ENCODE data around the gene MSANTD1. TPM values are rescaled to one million over a fixed set of nuclear protein-coding genes. Genes with fewer than 3 reads are reported as not detected.
A peak's percentile ranks its signal among the peaks of the same experiment; 100 is the strongest.

MSANTD1 gene
- total RNA-seq, 4 donors from 2014 or later, result 2.0 to 4.9 (median 2.4) TPM

DNA sequence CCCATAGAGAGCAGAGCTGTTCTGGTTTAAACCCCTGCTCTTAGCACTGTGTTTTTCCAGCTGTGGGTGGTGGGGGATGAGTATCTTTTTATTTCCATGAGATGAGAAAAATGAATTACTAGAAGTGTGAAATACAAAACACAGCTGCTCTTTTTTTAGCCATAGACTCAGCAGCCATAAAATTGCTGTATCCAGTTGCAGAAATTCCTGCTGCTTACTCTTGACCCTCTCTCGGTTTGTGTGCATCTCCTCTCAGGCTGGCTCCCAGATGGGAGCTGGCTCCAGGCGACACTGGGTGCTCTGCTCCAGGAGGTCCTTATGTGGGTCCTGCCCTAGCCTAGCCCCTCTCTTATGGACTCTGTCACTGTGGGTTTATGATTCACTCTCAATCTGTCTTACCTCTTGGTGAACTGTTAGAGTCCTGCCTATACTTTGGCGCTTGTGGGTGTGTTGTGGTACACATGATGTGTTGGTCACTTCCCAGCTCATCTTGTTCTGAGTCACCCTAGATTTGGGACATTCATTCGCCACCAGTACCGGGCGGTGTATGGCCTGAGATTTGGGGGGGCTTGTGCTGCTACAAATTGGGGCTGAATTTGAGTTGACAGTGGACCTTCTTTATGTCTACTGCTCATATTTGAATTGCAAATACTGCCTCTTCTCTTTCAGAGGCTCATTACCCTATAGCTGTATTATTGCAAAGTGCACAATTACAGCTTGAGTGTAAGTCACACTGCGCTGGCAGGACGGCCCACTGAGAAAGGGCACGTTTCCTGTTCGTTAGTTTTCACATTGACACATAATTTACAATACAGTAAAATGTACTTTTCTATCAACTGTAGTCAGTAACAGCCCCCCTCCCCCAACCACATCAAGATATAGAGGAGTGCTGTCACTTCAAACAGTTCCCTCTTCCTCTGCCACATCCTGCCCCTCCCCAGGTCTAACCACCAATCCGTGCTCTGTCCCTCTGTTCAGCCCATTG is 46.9 kb upstream of the MSANTD1 start:
- DNase-seq, result peak in 1 of 2 donors; percentile 13
- no peaks in the 10 kb centered on the region for H3K27me3 ChIP-seq
- intact Hi-C loops (cut with DNase I), result no loop called here
- H3K4me3 ChIP-seq (replicated peaks in 1 of 3), result no peak overlapping the region
- H3K36me3 ChIP-seq, result peaks cover 11 to 18% of the 10 kb centered on the region in 2 donors
- 83 to 93% methylated on average over 11 of the region's 11 CpGs for WGBS, 2 donors
- no peak overlapping the region for H3K27ac ChIP-seq
- no peaks in the 10 kb centered on the region for H3K9me3 ChIP-seq
- H3K4me1 ChIP-seq, result no peaks in the 10 kb centered on the region
- TF ChIP-seq, protein P1, sequence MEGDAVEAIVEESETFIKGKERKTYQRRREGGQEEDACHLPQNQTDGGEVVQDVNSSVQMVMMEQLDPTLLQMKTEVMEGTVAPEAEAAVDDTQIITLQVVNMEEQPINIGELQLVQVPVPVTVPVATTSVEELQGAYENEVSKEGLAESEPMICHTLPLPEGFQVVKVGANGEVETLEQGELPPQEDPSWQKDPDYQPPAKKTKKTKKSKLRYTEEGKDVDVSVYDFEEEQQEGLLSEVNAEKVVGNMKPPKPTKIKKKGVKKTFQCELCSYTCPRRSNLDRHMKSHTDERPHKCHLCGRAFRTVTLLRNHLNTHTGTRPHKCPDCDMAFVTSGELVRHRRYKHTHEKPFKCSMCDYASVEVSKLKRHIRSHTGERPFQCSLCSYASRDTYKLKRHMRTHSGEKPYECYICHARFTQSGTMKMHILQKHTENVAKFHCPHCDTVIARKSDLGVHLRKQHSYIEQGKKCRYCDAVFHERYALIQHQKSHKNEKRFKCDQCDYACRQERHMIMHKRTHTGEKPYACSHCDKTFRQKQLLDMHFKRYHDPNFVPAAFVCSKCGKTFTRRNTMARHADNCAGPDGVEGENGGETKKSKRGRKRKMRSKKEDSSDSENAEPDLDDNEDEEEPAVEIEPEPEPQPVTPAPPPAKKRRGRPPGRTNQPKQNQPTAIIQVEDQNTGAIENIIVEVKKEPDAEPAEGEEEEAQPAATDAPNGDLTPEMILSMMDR (IDR thresholded peaks at IDR 0.05), result no peak
- no peak for TF ChIP-seq POLR2A (IDR thresholded peaks at IDR 0.05)

DNA sequence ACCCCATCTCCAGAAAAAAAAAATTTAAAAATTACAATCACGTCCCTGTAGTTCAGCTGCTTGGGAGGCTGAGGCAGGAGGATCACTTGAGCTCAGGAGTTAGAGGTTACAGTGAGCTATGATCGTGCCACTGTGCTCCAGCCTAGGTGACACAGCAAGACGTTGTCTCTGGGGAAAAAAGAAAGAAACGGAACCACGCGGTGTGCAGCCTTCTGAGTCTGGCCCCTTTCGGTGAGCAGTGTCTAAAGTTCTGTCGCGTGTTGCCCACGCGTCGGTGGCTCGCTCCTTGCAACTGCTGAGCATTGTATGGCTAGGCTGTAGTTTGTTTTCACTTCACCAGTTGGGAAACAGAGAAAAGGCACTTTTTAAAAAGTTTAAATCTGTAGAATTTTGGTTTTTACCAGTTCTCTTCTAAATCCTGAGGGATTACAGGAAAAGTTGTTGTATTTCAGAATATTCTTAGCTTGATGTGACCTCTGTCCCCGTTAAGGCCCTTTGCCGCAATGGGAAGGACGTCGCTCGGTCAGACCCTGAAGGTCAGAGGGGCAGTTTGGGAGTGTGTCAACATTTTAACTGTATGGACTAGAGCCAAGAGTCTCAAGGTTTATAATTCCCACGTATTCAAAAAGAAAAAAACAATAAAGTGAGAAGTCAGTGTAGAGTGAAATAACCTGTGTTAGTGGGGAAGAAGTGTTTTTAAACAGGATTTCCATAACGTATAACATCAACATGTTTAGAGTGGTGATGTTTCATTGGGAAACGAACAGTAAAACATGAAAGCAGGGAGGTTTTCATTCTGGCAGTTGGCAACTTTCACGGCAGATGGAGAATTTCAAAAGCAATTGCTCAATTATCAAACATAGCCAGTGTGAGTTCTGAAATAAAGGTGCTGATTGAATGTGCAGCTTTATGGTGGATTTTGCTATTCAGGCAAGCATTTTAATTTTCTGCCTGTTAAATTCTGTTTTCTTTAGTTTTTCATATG is 45.8 kb upstream of the MSANTD1 start:
- H3K27me3 ChIP-seq, result no peaks in the 10 kb centered on the region
- intact Hi-C loops (cut with DNase I), result no loop called here
- 80 to 89% methylated on average over 22 of the region's 22 CpGs for WGBS, 2 donors
- H3K36me3 ChIP-seq, result peaks cover 21 to 22% of the 10 kb centered on the region in 2 donors
- H3K4me3 ChIP-seq (replicated peaks in 1 of 3), result no peak overlapping the region
- TF ChIP-seq POLR2A (IDR thresholded peaks at IDR 0.05), result no peak
- TF ChIP-seq, protein P1 (IDR thresholded peaks at IDR 0.05), result no peak
- no peak overlapping the region for H3K27ac ChIP-seq
- H3K4me1 ChIP-seq, result no peaks in the 10 kb centered on the region
- DNase-seq, result no peak
- H3K9me3 ChIP-seq, result no peaks in the 10 kb centered on the region

DNA sequence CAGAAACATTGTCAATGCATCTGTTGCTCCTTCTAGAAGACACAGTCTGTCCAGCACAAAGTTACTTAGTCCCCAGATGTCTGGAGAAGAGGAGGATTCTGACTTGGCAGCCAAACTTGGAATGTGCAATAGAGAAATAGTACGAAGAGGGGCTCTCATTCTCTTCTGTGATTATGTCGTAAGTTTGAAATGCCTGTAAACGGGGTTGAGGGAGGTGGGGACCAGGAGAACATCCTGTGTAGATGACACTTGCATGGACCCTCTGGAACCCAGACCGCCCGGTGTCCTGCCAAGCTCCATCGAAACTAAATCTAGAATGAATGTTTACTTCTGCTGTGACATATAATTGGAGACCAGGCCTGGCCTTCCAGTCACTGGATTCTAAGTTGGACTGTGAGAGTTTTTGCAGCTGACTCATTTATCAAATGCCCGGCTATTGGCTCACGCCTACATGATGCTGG is 45.0 kb upstream of the MSANTD1 start:
- peak in 1 of 2 donors; percentile 13 for DNase-seq
- H3K4me3 ChIP-seq (replicated peaks in 1 of 3), result no peak overlapping the region
- intact Hi-C loops (cut with DNase I), result no loop called here

DNA sequence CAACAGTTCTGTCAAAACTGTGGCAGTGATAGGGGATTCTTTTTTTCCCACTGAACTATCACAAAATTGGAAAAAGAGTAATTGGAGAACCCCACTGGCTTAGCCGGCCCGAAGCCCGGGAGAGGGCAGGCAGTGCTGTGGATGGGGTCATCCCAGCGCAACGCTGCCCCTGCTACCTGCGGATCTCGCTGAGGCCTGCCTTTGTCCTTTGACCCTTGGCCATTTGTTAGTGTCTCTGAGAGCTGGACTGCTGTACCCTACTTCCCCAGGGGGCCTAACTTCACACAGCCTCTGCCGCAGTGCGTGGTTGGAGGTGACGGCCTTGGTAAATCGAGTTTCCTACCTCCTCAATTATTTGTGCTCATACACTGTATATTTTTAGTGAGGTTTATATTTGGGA is 43.0 kb upstream of the MSANTD1 start:
- Histone ChIP-seq H3K4me3 (replicated peaks in 1 of 3) (no peak overlapping the region), H3K36me3 (peaks cover 38 to 41% of the 10 kb centered on the region in 2 donors)
- 90 to 96% methylated on average over 11 of the region's 11 CpGs for WGBS, 2 donors

More for the DNA sequence above, 45.0 kb upstream of the MSANTD1 start:
- Histone ChIP-seq H3K36me3 (peaks cover 26% of the 10 kb centered on the region in 2 donors), H3K27me3 (no peaks in the 10 kb centered on the region), H3K4me1 (no peaks in the 10 kb centered on the region), H3K27ac (no peak overlapping the region), H3K9me3 (no peaks in the 10 kb centered on the region)
- TF ChIP-seq, protein P1 (IDR thresholded peaks at IDR 0.05), result no peak
- no peak for TF ChIP-seq POLR2A (IDR thresholded peaks at IDR 0.05)
- 79 to 85% methylated on average over 8 of the region's 8 CpGs for WGBS, 2 donors

More for the DNA sequence above, 43.0 kb upstream of the MSANTD1 start:
- no peaks in the 10 kb centered on the region for H3K27me3 ChIP-seq
- intact Hi-C loops (cut with DNase I), result no loop called here
- no peak overlapping the region for H3K27ac ChIP-seq
- H3K9me3 ChIP-seq, result no peaks in the 10 kb centered on the region
- DNase-seq, result no peak
- TF ChIP-seq POLR2A (IDR thresholded peaks at IDR 0.05), result no peak
- TF ChIP-seq, protein P1 (IDR thresholded peaks at IDR 0.05), result no peak
- H3K4me1 ChIP-seq, result no peaks in the 10 kb centered on the region

Data from thyroid gland (tissue), 4 donors.